GM18505 (cell line): ENCODE data around the gene DIS3.
"Not testable (repeated sequence)": the region's sequence is repeated elsewhere in the genome, so short reads cannot be mapped to it uniquely, and the experiment has no call there.

Experiments used
- ATAC-seq: cut with Tn5 transposase; IDR thresholded peaks from one replicate; pipeline ENCODE4 v1.9.1; 2021; ENCODE audit not compliant: unreplicated experiment
- POLR2A ChIP-seq: IDR thresholded peaks from 4 replicates; pipeline ENCODE4 v1.6.1; 2011; ENCODE audit warnings: borderline replicate concordance; ENCODE audit not compliant: insufficient read depth, insufficient read length; ENCODE audit errors: extremely low read depth

DIS3 gene, protein sequence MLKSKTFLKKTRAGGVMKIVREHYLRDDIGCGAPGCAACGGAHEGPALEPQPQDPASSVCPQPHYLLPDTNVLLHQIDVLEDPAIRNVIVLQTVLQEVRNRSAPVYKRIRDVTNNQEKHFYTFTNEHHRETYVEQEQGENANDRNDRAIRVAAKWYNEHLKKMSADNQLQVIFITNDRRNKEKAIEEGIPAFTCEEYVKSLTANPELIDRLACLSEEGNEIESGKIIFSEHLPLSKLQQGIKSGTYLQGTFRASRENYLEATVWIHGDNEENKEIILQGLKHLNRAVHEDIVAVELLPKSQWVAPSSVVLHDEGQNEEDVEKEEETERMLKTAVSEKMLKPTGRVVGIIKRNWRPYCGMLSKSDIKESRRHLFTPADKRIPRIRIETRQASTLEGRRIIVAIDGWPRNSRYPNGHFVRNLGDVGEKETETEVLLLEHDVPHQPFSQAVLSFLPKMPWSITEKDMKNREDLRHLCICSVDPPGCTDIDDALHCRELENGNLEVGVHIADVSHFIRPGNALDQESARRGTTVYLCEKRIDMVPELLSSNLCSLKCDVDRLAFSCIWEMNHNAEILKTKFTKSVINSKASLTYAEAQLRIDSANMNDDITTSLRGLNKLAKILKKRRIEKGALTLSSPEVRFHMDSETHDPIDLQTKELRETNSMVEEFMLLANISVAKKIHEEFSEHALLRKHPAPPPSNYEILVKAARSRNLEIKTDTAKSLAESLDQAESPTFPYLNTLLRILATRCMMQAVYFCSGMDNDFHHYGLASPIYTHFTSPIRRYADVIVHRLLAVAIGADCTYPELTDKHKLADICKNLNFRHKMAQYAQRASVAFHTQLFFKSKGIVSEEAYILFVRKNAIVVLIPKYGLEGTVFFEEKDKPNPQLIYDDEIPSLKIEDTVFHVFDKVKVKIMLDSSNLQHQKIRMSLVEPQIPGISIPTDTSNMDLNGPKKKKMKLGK

DNA sequence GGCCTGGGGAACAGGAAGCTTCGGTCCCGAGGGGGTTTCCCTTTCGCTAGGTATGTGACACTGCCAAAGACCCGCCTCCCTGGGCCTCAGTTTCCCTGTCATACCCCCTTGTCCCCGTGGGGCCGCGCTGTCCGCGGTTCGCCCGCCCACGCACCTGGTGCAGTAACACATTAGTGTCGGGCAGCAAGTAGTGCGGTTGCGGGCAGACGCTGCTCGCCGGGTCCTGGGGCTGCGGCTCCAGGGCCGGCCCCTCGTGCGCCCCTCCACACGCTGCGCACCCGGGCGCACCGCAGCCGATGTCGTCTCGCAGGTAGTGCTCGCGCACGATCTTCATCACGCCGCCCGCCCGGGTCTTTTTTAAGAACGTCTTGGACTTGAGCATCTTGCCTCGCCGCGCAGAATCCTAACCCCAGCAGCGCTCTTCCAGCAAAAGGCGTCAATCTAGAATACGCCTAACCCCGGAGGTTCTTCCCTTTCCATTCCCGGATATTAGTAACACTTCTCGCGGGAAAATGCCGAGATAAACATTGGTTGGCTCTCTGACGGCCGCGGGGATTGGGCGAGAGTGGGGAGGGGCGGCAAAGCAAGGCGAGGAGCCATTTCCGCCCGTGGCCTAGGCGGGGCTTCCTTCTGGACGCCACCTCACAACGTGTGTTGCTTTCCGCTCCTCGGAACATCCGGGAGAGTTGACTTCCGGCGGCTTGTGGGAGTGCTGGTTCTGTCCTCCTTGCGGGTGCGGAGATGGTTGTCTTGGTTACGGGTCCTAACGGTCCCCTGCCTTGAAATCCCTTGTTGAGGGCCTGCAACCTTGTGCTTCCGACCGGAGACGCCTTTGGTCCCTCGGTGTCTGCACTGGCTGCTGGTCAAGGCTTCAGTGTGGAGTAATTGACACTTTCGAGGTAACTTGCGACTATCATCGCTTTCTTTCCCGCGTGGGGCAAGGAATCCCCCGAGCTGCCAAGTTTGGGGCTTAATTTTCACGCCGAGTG lies at the start of gene DIS3, which contains the start of gene PIBF1:
DIS3 (minus strand) TSS at position 450 of the 989 bp plus-strand sequence; CDS start at position 382, 68 bp downstream.
PIBF1 (plus strand) TSS at position 683 of the 989 bp plus-strand sequence. CDS start 1,337 bp downstream, outside the sequence.
- peak; percentile 97 for ATAC-seq
- TF ChIP-seq POLR2A = peak; percentile 93

DNA sequence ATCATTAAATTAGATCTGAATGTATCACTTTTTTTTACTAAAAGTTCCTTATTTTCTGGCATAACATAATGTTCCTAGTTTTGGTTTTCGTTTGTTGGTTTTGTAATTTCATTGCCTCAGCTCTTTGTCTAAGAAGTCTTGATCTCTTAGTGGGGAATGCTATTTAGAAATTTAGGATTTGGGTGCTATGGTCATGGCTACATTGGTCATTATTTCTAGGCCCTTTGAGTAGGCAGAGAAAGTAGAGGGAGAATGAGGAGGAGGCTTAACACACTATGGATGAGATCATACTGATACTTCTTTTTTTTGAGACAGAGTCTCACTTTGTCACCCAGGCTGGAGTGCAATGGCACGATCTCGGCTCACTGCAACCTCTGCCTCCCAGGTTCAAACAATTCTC lies 42.0 kb upstream of the DIS3 start:
- no peak for ATAC-seq
- TF ChIP-seq POLR2A = no peak

DNA sequence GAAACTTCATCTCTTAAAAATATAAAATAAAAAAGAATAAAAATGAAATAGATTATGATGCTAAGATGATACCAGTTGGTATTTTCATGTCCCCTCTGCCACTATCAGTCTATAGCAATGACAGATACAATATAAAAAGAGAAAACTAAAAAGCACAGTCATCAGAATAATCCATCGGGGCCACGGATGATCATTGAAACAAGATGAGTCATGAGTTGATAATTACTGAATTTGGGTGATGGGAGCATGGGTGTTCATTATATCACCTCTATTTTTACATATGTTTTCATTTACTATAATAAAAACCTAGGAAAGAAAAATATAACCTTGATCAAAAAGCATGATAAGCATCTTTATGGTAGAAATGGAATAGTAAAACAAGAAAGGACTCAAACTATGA lies 41.4 kb upstream of the DIS3 start:
- no peak for TF ChIP-seq POLR2A
- ATAC-seq = no peak

DNA sequence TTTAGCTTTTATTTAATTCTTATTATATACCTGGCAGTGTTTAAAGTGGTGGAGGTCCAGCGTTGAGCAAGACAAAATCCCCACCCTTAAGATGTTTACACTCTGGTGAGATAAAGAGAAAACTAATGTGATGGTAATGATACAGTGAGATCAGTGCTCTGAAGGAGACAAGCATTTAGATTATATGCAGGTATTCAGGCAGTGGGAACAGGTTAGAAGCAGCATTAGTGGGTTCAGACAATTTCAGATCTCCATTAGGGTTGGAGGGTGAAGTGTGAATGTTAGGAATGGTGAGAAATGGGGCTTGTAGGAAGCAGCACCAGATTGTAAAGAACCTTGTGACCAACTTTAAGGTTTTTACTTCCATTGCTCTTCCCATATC lies 39.2 kb upstream of the DIS3 start:
- no peak for ATAC-seq

DNA sequence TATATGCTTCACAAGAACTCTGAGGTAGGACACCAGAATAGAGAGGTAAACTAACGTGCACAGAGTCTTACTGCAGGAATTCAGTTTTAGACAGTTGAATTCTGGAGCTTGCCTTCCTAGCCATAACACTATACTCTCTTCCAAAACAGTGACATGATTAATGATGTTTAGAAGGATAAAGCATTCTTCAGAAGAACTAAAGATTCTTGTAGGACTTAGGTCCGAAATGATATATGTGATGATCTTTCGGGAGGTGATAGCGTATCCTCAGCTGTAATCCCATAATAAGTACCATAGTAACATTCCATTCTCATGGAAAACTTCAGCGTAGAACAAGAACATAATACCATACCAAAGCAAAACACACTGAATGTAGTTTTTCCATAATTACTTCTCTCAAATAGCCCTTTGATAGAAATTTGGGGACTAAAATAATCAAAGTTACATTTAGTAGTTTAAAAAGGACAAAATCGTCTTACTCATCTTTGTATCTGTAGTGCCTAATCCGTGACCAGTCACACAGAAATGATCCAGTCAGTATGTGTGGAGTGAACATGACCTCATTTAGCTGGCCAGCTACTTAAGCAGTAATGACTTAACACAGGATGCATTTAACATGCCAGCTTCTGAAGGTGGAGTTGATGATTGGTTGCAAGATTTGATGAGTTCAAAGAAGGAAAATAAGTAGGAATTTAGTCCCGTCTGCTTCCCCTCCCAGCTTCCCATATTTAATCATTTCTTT lies 38.6 kb upstream of the DIS3 start:
- no peak for TF ChIP-seq POLR2A
- ATAC-seq = no peak

More for the DNA sequence above, 39.2 kb upstream of the DIS3 start:
- no peak for TF ChIP-seq POLR2A

DNA sequence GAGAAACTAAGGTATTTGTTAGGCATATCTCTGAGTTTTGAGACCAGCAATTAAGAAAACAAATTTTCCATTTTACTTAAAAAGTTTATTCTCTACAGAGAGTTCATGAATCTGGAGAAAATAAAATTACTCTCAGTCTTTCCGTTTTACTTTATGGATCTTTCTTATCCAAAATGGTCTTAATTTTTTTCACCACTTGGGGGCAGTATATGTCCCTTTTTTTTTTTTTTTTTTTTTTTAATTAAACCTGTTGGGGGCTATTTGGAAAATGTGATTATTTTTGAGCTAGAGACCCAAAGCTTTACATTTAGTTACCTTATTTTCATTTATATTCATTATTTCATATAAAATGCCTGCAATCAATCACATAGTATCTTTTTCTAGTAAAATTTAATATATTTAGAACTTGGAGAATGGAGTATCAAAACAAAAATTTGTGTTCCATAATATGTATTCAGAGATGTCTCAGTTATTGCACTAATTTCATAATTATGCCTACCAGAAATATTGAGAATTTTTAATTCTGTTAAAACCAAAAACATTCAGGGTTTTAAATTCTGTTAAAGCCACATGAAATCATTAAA lies 27.3 kb upstream of the DIS3 start:
- ATAC-seq = no peak
- TF ChIP-seq POLR2A = no peak

DNA sequence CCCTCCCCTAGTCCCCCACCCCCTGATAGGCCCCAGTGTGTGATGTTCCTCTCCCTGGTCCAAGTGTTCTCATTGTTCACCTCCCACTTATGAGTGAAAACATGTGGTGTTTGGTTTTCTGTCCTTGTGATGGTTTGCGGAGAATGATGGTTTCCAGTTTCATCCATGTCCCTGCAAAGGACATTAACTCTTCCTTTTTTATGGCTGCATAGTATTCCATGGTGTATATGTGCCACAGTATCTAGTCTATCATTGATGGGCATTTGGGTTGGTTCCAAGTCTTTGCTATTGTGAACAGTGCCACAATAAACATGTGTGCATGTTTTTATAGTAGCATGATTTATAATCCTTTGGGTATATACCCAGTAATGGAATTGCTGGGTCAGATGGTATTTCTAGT lies 24.8 kb upstream of the DIS3 start:
- not testable (repeated sequence) for ATAC-seq

DNA sequence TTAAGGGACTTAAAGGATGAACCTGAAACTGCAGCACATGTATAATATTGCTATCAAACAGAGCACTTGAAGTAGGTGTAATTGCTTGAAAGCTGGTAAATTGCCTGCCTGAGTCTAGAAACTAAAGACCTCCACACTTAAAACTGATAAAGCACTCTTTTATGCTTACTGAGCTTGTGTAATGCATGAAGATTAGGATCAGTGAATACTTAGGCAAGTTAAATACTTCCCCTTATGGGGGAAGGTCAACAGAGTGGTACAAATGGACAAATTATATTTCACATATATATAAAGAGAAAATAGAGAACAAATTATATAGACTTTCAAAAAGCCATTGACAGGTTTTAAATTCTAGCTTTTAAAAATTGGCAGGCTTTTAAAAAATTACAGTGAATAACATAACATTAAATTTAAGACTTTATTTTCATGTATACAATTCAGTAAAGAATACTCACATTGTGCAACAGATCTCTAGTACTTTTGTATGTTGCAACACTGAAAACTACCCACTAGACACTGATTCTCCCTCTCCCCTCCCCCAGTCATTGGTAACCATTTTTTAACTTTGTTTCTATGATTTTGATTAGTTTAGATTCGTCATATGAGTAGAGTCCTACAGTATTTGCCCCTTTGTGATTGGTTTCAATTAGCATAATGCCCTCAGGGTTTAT lies 24.1 kb upstream of the DIS3 start:
- no peak for TF ChIP-seq POLR2A
- ATAC-seq = no peak

DNA sequence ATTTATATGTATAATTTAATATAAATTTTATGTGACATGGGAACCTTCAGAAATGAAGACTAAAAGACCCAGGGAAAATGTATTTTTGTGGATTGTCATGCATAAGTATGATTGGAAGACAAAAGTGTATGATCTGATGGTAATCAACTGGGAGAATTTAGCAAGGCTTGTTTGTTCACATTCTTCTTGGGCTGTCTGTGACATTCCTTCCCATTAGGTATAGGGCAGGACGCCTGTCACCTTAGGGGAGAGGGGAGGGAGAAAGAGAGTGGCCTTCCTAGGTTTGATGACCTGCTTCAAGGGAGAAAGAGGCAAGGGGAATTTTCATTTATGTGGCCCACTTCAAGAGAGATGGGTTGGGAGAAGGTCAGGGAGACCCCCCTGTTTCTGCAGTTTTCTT lies 22.6 kb upstream of the DIS3 start:
- no peak for TF ChIP-seq POLR2A
- no peak for ATAC-seq

DNA sequence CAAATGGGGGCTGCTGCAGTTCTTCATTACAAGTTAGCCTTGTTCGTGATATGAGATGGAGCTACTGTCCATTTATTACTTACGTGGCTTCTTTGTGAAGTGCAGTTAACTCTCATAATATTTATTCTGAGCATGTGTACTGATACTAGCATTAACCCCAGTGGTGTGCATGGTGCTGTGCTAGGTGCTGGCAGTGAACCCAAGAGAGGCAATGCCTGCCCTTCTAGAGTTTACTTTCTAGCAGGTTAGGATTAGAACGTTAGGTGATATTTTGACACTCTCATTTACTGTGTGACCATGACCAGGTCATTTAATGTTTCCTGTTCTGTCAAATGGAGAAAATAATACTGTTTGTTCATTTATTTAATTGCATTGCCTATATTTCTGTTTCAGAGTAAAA lies 17.1 kb upstream of the DIS3 start:
- ATAC-seq = no peak
- TF ChIP-seq POLR2A = no peak

DNA sequence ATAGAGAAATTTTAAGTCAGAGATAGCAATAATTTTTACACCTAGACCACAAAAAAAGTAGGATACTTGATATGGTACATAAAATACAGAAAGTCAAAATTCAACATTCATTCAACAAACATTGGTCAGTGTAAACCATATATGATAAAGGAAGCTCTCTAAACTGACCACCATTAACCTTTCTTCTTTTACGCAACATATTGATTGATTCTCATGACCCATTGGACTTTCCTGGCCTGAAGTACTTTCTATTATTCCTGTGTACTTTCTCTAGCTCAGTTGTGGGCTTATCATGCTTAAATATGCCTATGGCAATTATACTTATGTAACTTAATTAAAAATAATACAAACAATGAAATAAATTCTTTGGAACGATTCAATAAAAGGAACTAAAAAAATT lies 10.9 kb upstream of the DIS3 start:
- TF ChIP-seq POLR2A = no peak

More for the DNA sequence above, 10.9 kb upstream of the DIS3 start:
- no peak for ATAC-seq
